Liver (tissue), 3 donors: ENCODE data around the gene KCNMA1.

Source experiments
- NR2F2 ChIP-seq: IDR thresholded peaks from 2 replicates; pipeline ENCODE4 v1.6.1; 2016; ENCODE audit warnings: antibody characterized with exemption
- TAF1 ChIP-seq: conservative IDR thresholded peaks from 2 replicates; pipeline ENCODE4 v1.6.1; 2016; ENCODE audit warnings: antibody characterized with exemption, mild to moderate bottlenecking
- YY1 ChIP-seq: IDR thresholded peaks from 2 replicates; pipeline ENCODE4 v1.6.1; 2016; ENCODE audit warnings: antibody characterized with exemption, mild to moderate bottlenecking
- TF ChIP-seq, protein P1 (sequence below): fragments of 150-350 bp; IDR thresholded peaks from 2 replicates; pipeline ENCODE4 v1.5.1; 2017; ENCODE audit warnings: improper control_type of control experiment, low read depth, low read length; ENCODE audit not compliant: missing input control
- TF ChIP-seq, protein P2 (sequence below): IDR thresholded peaks from 2 replicates; pipeline ENCODE4 v1.6.1; 2016; ENCODE audit warnings: antibody characterized with exemption, mild to moderate bottlenecking
- donor health status: healthy.
- donor health status: healthy.

DNA sequence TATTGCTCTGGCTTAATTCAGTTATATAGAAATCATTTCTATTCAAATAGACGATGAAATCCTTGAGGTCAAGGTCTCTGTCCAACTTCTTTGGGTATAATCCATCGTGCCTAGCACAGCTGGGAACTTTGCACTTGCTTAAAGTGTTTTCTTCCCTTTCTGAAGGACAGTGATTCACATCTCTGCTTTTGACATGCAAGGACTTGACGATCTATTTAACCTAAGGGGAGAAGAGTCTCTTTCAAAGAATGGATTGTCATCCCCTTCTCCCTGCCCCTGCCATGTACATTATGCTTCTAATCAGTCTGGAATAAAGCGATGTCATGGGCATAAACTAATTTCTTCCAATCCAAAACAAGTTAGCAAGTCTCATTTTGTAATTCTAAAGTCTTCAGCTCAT lies 488.6 kb downstream of the KCNMA1 start:
- TF ChIP-seq, protein P1, sequence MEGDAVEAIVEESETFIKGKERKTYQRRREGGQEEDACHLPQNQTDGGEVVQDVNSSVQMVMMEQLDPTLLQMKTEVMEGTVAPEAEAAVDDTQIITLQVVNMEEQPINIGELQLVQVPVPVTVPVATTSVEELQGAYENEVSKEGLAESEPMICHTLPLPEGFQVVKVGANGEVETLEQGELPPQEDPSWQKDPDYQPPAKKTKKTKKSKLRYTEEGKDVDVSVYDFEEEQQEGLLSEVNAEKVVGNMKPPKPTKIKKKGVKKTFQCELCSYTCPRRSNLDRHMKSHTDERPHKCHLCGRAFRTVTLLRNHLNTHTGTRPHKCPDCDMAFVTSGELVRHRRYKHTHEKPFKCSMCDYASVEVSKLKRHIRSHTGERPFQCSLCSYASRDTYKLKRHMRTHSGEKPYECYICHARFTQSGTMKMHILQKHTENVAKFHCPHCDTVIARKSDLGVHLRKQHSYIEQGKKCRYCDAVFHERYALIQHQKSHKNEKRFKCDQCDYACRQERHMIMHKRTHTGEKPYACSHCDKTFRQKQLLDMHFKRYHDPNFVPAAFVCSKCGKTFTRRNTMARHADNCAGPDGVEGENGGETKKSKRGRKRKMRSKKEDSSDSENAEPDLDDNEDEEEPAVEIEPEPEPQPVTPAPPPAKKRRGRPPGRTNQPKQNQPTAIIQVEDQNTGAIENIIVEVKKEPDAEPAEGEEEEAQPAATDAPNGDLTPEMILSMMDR = no peak
- TF ChIP-seq TAF1 = no peak
- TF ChIP-seq, protein P2, sequence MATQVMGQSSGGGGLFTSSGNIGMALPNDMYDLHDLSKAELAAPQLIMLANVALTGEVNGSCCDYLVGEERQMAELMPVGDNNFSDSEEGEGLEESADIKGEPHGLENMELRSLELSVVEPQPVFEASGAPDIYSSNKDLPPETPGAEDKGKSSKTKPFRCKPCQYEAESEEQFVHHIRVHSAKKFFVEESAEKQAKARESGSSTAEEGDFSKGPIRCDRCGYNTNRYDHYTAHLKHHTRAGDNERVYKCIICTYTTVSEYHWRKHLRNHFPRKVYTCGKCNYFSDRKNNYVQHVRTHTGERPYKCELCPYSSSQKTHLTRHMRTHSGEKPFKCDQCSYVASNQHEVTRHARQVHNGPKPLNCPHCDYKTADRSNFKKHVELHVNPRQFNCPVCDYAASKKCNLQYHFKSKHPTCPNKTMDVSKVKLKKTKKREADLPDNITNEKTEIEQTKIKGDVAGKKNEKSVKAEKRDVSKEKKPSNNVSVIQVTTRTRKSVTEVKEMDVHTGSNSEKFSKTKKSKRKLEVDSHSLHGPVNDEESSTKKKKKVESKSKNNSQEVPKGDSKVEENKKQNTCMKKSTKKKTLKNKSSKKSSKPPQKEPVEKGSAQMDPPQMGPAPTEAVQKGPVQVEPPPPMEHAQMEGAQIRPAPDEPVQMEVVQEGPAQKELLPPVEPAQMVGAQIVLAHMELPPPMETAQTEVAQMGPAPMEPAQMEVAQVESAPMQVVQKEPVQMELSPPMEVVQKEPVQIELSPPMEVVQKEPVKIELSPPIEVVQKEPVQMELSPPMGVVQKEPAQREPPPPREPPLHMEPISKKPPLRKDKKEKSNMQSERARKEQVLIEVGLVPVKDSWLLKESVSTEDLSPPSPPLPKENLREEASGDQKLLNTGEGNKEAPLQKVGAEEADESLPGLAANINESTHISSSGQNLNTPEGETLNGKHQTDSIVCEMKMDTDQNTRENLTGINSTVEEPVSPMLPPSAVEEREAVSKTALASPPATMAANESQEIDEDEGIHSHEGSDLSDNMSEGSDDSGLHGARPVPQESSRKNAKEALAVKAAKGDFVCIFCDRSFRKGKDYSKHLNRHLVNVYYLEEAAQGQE = no peak
- no peak for TF ChIP-seq NR2F2
- TF ChIP-seq YY1 = no peak
